HEK293T (cell line): ENCODE results near the gene FAM168A.

ENCODE experiments used
- CTCF ChIA-PET: fragments of 350-600 bp; formaldehyde crosslinking; extraction: SDS; loops from one replicate; lab custom pipeline; 2021; ENCODE audit warnings: antibody characterized with exemption, inconsistent platforms; lab: Yijun Ruan, JAX
- POLR2A ChIA-PET: fragments of 350-600 bp; formaldehyde crosslinking; extraction: SDS; loops from one replicate; lab custom pipeline; 2020; ENCODE audit warnings: antibody characterized with exemption, inconsistent platforms; lab: Yijun Ruan, JAX
- DNase-seq: peaks from one replicate; pipeline ENCODE4 v3.0.0; 2012; ENCODE audit warnings: mixed read lengths; ENCODE audit errors: extremely low spot score
- ARNT ChIP-seq: fragments of 450-650 bp; IDR thresholded peaks from 2 replicates; pipeline ENCODE4 v1.6.1; 2017; ENCODE audit warnings: mild to moderate bottlenecking
- BHLHE40 ChIP-seq: fragments of 450-650 bp; IDR thresholded peaks from 2 replicates; pipeline ENCODE4 v1.6.1; 2016; ENCODE audit warnings: mild to moderate bottlenecking, moderate library complexity, borderline replicate concordance
- CTBP1 ChIP-seq: fragments of 450-650 bp; IDR thresholded peaks from 2 replicates; pipeline ENCODE4 v1.6.1; 2016; ENCODE audit warnings: borderline replicate concordance
- ELF4 ChIP-seq: fragments of 450-650 bp; IDR thresholded peaks from 2 replicates; pipeline ENCODE4 v1.6.1; 2017; ENCODE audit warnings: antibody characterized with exemption
- FOXA1 ChIP-seq: fragments of 450-650 bp; IDR thresholded peaks from 2 replicates; pipeline ENCODE4 v1.6.1; 2016; ENCODE audit warnings: mild to moderate bottlenecking
- FOXK2 ChIP-seq: fragments of 450-650 bp; IDR thresholded peaks from 2 replicates; pipeline ENCODE4 v1.6.1; 2016; ENCODE audit warnings: mild to moderate bottlenecking
- FOXM1 ChIP-seq: fragments of 450-650 bp; IDR thresholded peaks from 2 replicates; pipeline ENCODE4 v1.6.1; 2017; ENCODE audit warnings: mild to moderate bottlenecking, borderline replicate concordance
- HDGF ChIP-seq: fragments of 450-650 bp; IDR thresholded peaks from 2 replicates; pipeline ENCODE4 v1.6.1; 2017; ENCODE audit warnings: antibody characterized with exemption, borderline replicate concordance
- L3MBTL2 ChIP-seq: fragments of 450-650 bp; conservative IDR thresholded peaks from 2 replicates; pipeline ENCODE4 v1.6.1; 2016; ENCODE audit warnings: mild to moderate bottlenecking
- LEF1 ChIP-seq: fragments of 450-650 bp; IDR thresholded peaks from 2 replicates; pipeline ENCODE4 v1.6.1; 2017; ENCODE audit warnings: mild to moderate bottlenecking, borderline replicate concordance
- NFRKB ChIP-seq: fragments of 450-650 bp; IDR thresholded peaks from 2 replicates; pipeline ENCODE4 v1.6.1; 2016; ENCODE audit warnings: mild to moderate bottlenecking, moderate library complexity
- SP1 ChIP-seq: fragments of 450-650 bp; IDR thresholded peaks from 2 replicates; pipeline ENCODE4 v1.6.1; 2017
- SUZ12 ChIP-seq: fragments of 450-650 bp; IDR thresholded peaks from 2 replicates; pipeline ENCODE4 v1.6.1; 2016; ENCODE audit warnings: mild to moderate bottlenecking
- TARDBP ChIP-seq: fragments of 450-650 bp; IDR thresholded peaks from 2 replicates; pipeline ENCODE4 v1.6.1; 2016
- ZNF384 ChIP-seq: fragments of 450-650 bp; IDR thresholded peaks from 2 replicates; pipeline ENCODE4 v1.6.1; 2016
- TF ChIP-seq, protein P1 (sequence below): fragments of 450-650 bp; IDR thresholded peaks from 2 replicates; pipeline ENCODE4 v1.6.1; 2016

Gene FAM168A

GRCh38 chr11:73401924-73402833 is 195.7 kb downstream of the FAM168A start:
- DNase-seq, result no peak
- POLR2A ChIA-PET, result no interaction called here
- no peak for TF ChIP-seq LEF1
- no peak for TF ChIP-seq HDGF
- TF ChIP-seq NFRKB, result no peak
- TF ChIP-seq FOXM1, result no peak
- TF ChIP-seq ARNT, result no peak
- no peak for TF ChIP-seq FOXA1
- no peak for TF ChIP-seq TARDBP
- no peak for TF ChIP-seq L3MBTL2
- TF ChIP-seq ZNF384, result no peak
- no peak for TF ChIP-seq ELF4
- no peak for TF ChIP-seq SP1
- no peak for TF ChIP-seq CTBP1
- TF ChIP-seq FOXK2, result no peak
- TF ChIP-seq, protein P1, sequence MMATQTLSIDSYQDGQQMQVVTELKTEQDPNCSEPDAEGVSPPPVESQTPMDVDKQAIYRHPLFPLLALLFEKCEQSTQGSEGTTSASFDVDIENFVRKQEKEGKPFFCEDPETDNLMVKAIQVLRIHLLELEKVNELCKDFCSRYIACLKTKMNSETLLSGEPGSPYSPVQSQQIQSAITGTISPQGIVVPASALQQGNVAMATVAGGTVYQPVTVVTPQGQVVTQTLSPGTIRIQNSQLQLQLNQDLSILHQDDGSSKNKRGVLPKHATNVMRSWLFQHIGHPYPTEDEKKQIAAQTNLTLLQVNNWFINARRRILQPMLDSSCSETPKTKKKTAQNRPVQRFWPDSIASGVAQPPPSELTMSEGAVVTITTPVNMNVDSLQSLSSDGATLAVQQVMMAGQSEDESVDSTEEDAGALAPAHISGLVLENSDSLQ, result no peak
- no peak for TF ChIP-seq BHLHE40
- TF ChIP-seq SUZ12, result no peak
- CTCF ChIA-PET, result interaction anchor here (1.1 kb wide), 2 partner anchors 9 to 258 kb away, joined by 3 to 6 read pairs; no protein-coding TSS in a partner anchor

- POLR2A ChIA-PET, result no interaction called here
- CTCF ChIA-PET, result interaction anchor here (1.6 kb wide), 1 partner anchor 50 kb away, joined by 4 read pairs; no protein-coding TSS in a partner anchor
- DNase-seq, result no peak
- TF ChIP-seq LEF1 (no peak), SP1 (no peak), FOXM1 (no peak), L3MBTL2 (no peak), SUZ12 (no peak), NFRKB (no peak)
Observed at GRCh38 chr11:73401217-73401923, 196.5 kb downstream of the FAM168A start.

- CTCF ChIA-PET, result interaction anchor here (1.6 kb wide), 2 partner anchors 49 to 260 kb away, joined by 4 to 7 read pairs; no protein-coding TSS in a partner anchor
- POLR2A ChIA-PET, result interaction anchor here (1.2 to 1.6 kb wide), 2 partner anchors 49 to 198 kb away, joined by 3 to 6 read pairs; partner anchors contain the start of gene FAM168A
- TF ChIP-seq HDGF (no peak), ELF4 (no peak), SP1 (no peak), FOXK2 (no peak), FOXM1 (no peak), ARNT (no peak), L3MBTL2 (no peak), CTBP1 (no peak), FOXA1 (no peak), BHLHE40 (no peak), ZNF384 (no peak), SUZ12 (no peak), LEF1 (no peak), TARDBP (no peak), NFRKB (no peak)
- TF ChIP-seq, protein P1, result no peak
Observed at GRCh38 chr11:73400293-73400692, 197.6 kb downstream of the FAM168A start.

DNA sequence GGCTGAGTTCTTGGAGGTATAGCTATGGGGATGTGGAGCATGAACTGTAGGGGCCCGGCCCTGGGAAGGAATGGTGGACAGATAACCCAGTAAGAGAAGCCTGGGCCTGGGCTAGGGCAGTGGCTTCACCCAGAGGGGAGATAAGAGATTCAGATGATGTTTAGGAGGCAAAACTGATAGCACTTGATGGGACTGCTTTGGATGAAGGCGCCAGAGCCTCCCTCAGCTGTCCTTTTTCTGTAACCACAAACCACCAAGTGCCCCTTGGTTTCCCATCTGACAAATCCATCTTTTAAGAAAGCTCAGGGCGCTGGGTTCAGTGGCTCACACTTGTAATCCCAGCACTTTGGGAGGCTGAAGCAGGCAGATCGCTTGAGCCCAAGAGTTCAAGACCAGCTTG is 198.3 kb downstream of the FAM168A start:
- TF ChIP-seq, protein P1, result no peak
- no peak for TF ChIP-seq SP1
- no peak for TF ChIP-seq HDGF
- TF ChIP-seq ARNT, result no peak
- no peak for TF ChIP-seq BHLHE40
- no peak for TF ChIP-seq FOXM1
- TF ChIP-seq SUZ12, result no peak
- no peak for TF ChIP-seq NFRKB
- ChIA-PET CTCF (interaction anchor here (1.6 kb wide), 2 partner anchors 48 to 261 kb away, joined by 4 to 7 read pairs; no protein-coding TSS in a partner anchor), POLR2A (interaction anchor here (1.2 to 1.6 kb wide), 2 partner anchors 48 to 199 kb away, joined by 3 to 6 read pairs; partner anchors contain the start of gene FAM168A)
- DNase-seq, result no peak

More at GRCh38 chr11:73400293-73400692, 197.6 kb downstream of the FAM168A start:
- no peak for DNase-seq

GRCh38 chr11:73399159-73399590 is 198.7 kb downstream of the FAM168A start:
- TF ChIP-seq SUZ12, result no peak
- TF ChIP-seq TARDBP, result no peak
- no peak for TF ChIP-seq FOXK2
- TF ChIP-seq BHLHE40, result no peak
- no peak for TF ChIP-seq ARNT
- no peak for TF ChIP-seq L3MBTL2
- TF ChIP-seq FOXA1, result no peak
- TF ChIP-seq, protein P1, result no peak
- no peak for TF ChIP-seq FOXM1
- no peak for TF ChIP-seq HDGF
- no peak for TF ChIP-seq NFRKB
- no peak for TF ChIP-seq SP1
- TF ChIP-seq LEF1, result no peak
- TF ChIP-seq ZNF384, result no peak
- TF ChIP-seq CTBP1, result no peak
- TF ChIP-seq ELF4, result no peak
- DNase-seq, result no peak
- ChIA-PET POLR2A (interaction anchor here (1.2 to 1.6 kb wide), 2 partner anchors 48 to 199 kb away, joined by 3 to 6 read pairs; partner anchors contain the start of gene FAM168A), CTCF (interaction anchor here (1.6 kb wide), 1 partner anchor 262 kb away, joined by 7 read pairs; no protein-coding TSS in a partner anchor)
